GM23248 (cell line): Measurements from ENCODE around the gene NFKB1. TPM values are rescaled to one million over a fixed set of nuclear protein-coding genes. Genes with fewer than 3 reads are reported as not detected.

Experiments used
- DNase-seq: peaks from one replicate; pipeline ENCODE4 v3.0.0-alpha.2; 2015
- H2AFZ ChIP-seq: fragments of 200-600 bp; sonication (generic); 2 replicates; pipeline ENCODE4 v1.6.1; 2016; ENCODE audit warnings: antibody characterized with exemption
- H3F3A ChIP-seq: fragments of 200-600 bp; sonication (generic); 2 replicates; pipeline ENCODE4 v1.6.1; 2016; ENCODE audit warnings: mild to moderate bottlenecking, antibody characterized with exemption, mixed run types; ENCODE audit not compliant: insufficient read depth
- H3K27ac ChIP-seq: fragments of 200-600 bp; sonication (generic); 2 replicates; pipeline ENCODE4 v1.5.1; 2016; ENCODE audit warnings: mild to moderate bottlenecking
- H3K27me3 ChIP-seq: fragments of 200-600 bp; sonication (generic); replicated peaks from 2 replicates; pipeline ENCODE4 v1.6.1; 2016; ENCODE audit warnings: mild to moderate bottlenecking; ENCODE audit not compliant: insufficient read depth
- H3K36me3 ChIP-seq: fragments of 200-600 bp; sonication (generic); 2 replicates; pipeline ENCODE4 v1.6.1; 2016; ENCODE audit warnings: low read depth, mild to moderate bottlenecking
- H3K4me1 ChIP-seq: fragments of 200-600 bp; sonication (generic); 2 replicates; pipeline ENCODE4 v1.6.1; 2016; ENCODE audit warnings: mild to moderate bottlenecking; ENCODE audit not compliant: insufficient read depth
- H3K4me2 ChIP-seq: fragments of 200-600 bp; sonication (generic); one replicate; pipeline ENCODE4 v1.6.1; 2016; ENCODE audit warnings: mild to moderate bottlenecking; ENCODE audit not compliant: unreplicated experiment
- H3K4me3 ChIP-seq: fragments of 200-600 bp; sonication (generic); 2 replicates; pipeline ENCODE4 v1.5.1; 2016; ENCODE audit warnings: mild to moderate bottlenecking
- H3K79me2 ChIP-seq: fragments of 200-600 bp; sonication (generic); 2 replicates; pipeline ENCODE4 v1.6.1; 2016; ENCODE audit warnings: mild to moderate bottlenecking; ENCODE audit not compliant: insufficient read depth
- H3K9ac ChIP-seq: fragments of 200-600 bp; sonication (generic); 2 replicates; pipeline ENCODE4 v1.6.1; 2016; ENCODE audit warnings: mild to moderate bottlenecking
- H3K9me2 ChIP-seq: fragments of 200-600 bp; sonication (generic); 2 replicates; pipeline ENCODE4 v1.6.1; 2016; ENCODE audit warnings: mixed run types, mild to moderate bottlenecking, moderate library complexity; ENCODE audit not compliant: insufficient read depth
- H3K9me3 ChIP-seq: fragments of 200-600 bp; sonication (generic); one replicate; pipeline ENCODE4 v1.6.1; 2017; ENCODE audit warnings: low read depth
- H4K20me1 ChIP-seq: fragments of 200-600 bp; sonication (generic); 2 replicates; pipeline ENCODE4 v1.6.0; 2016; ENCODE audit not compliant: insufficient read depth
- EZH2 ChIP-seq: fragments of 200-600 bp; sonication (generic); IDR thresholded peaks from 2 replicates; pipeline ENCODE4 v1.6.1; 2018; ENCODE audit warnings: antibody characterized with exemption, mild to moderate bottlenecking; ENCODE audit not compliant: insufficient read depth, poor library complexity, severe bottlenecking
- EZH2phosphoT487 ChIP-seq: fragments of 200-600 bp; sonication (generic); IDR thresholded peaks from 2 replicates; pipeline ENCODE4 v1.6.1; 2018; ENCODE audit warnings: antibody characterized with exemption, moderate library complexity, mild to moderate bottlenecking, low read depth; ENCODE audit not compliant: insufficient read depth
- WGBS, 2 experiments: methylation state at CpG; one replicate each; pipeline ENCODE4 v1.1.6; 2015 to 2017; ENCODE audit warnings: low lambda C conversion rate in 2 of 2, low coverage in 1 of 2; ENCODE audit errors: missing lambda C conversion rate in 2 of 2; 5-methylcytosine and 5-hydroxymethylcytosine counted together
- in situ Hi-C: fragments of 300-500 bp; cut with MboI; formaldehyde crosslinking; loops from 2 replicates; pipeline ENCODE4 v1.15.0; 2020
- polyA plus RNA-seq: library from polyadenylated mRNA; unstranded; fragments of >200 nt; fragmentation: Nextera tagmentation; extraction: Ambion mirVana; gene quantifications from 2 replicates; pipeline ENCODE4 v1.2.1, GENCODE V29; 2016
- total RNA-seq: library from RNA; depleted of rRNA; stranded (reverse); fragments of >200 nt; shearing (Covaris generic); gene quantifications from 2 replicates; pipeline ENCODE4 v1.2.3, GENCODE V29; 2014

The NFKB1 gene
- total and polyA plus RNA-seq, 2 experiments from 2014 or later: 5.8 to 30.2 TPM

- no peak overlapping the region for H2AFZ ChIP-seq
- H3K27ac ChIP-seq: no peak overlapping the region
- H3K36me3 ChIP-seq: peaks cover 9% of the 10 kb centered on the region; the same call in 1 of the 2 replicates
- 93 to 96% methylated on average over 1 of the region's 1 CpG for WGBS, 2 experiments
- H3K9me2 ChIP-seq: no peaks in the 10 kb centered on the region
- no peak overlapping the region for H3K9ac ChIP-seq
- DNase-seq: no peak
- H4K20me1 ChIP-seq: no peaks in the 10 kb centered on the region
- peaks cover 12% of the 10 kb centered on the region; the same call in 1 of the 2 replicates for H3K4me1 ChIP-seq
- no peaks in the 10 kb centered on the region for H3K9me3 ChIP-seq
- H3K4me3 ChIP-seq: no peak overlapping the region
- no peak for TF ChIP-seq EZH2phosphoT487
- TF ChIP-seq EZH2: no peak
- in situ Hi-C loops: no loop called here
- H3K79me2 ChIP-seq: peaks cover 93% of the 10 kb centered on the region
- no peaks in the 10 kb centered on the region for H3K27me3 ChIP-seq
- no peak overlapping the region for H3K4me2 ChIP-seq
- H3F3A ChIP-seq: no peaks in the 10 kb centered on the region
These were observed 24.3 kb downstream of the NFKB1 start for GRCh38 chr4:102525504-102525903.

- H2AFZ ChIP-seq: no peak overlapping the region
- H4K20me1 ChIP-seq: no peaks in the 10 kb centered on the region
- peaks cover 13% of the 10 kb centered on the region; the same call in 1 of the 2 replicates for H3K36me3 ChIP-seq
- no peaks in the 10 kb centered on the region for H3K9me2 ChIP-seq
- DNase-seq: no peak
- 81% methylated on average over 4 of the region's 4 CpGs for WGBS, 2 experiments
- H3K4me1 ChIP-seq: peaks cover 9% of the 10 kb centered on the region; the same call in 1 of the 2 replicates
- no peaks in the 10 kb centered on the region for H3K27me3 ChIP-seq
- no peaks in the 10 kb centered on the region for H3F3A ChIP-seq
- no peak overlapping the region for H3K27ac ChIP-seq
- H3K9me3 ChIP-seq: no peaks in the 10 kb centered on the region
- no peak overlapping the region for H3K9ac ChIP-seq
- no peak overlapping the region for H3K4me2 ChIP-seq
- H3K4me3 ChIP-seq: no peak overlapping the region
- TF ChIP-seq EZH2phosphoT487 (no peak), EZH2 (no peak)
- peaks cover 91% of the 10 kb centered on the region for H3K79me2 ChIP-seq
- in situ Hi-C loops: no loop called here
These were observed 25.4 kb downstream of the NFKB1 start for GRCh38 chr4:102526532-102526931.

DNA sequence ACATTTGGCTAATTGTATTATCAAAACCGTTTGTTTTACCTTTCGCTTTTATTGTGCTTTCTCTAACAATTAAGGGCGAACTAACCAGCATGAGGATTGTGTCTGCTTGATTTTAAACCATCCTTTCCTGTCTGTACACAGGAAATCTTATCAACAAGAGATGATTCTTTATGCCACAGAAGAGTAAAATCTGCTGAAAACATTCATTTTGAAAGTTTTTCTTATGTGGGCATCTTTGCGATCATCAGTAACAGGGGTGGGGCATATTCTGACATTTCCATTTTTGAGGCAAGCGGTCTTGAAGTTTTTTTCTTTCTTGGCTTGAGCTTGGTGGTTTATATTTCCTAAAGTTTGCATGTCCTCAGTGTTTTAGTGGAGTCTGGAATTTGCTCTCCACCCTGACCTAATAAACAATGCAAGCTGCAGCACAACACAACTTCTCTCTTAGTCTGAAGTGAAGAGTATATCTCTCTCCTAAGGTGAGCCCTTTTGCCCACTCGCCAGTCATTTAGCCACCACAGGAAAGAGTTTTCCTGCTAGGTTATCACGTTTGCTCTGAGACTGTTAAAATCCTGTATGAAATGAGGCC lies 26.6 kb downstream of the NFKB1 start:
- no peak overlapping the region for H3K4me3 ChIP-seq
- H3K4me2 ChIP-seq: no peak overlapping the region
- DNase-seq: no peak
- WGBS, 2 experiments: 78 to 79% methylated on average over 7 of the region's 7 CpGs
- H3K9ac ChIP-seq: no peak overlapping the region
- no peaks in the 10 kb centered on the region for H3K27me3 ChIP-seq
- peaks cover 6% of the 10 kb centered on the region; the same call in 1 of the 2 replicates for H3K4me1 ChIP-seq
- H3F3A ChIP-seq: no peaks in the 10 kb centered on the region
- H2AFZ ChIP-seq: no peak overlapping the region
- in situ Hi-C loops: no loop called here
- no peaks in the 10 kb centered on the region for H3K9me2 ChIP-seq
- H3K79me2 ChIP-seq: peaks cover 90% of the 10 kb centered on the region
- peaks cover 13% of the 10 kb centered on the region; the same call in 1 of the 2 replicates for H3K36me3 ChIP-seq
- no peak for TF ChIP-seq EZH2
- no peaks in the 10 kb centered on the region for H4K20me1 ChIP-seq
- no peaks in the 10 kb centered on the region for H3K9me3 ChIP-seq
- no peak overlapping the region for H3K27ac ChIP-seq

- H4K20me1 ChIP-seq: no peaks in the 10 kb centered on the region
- H3K27ac ChIP-seq: no peak overlapping the region
- DNase-seq: no peak
- H2AFZ ChIP-seq: no peak overlapping the region
- no peak overlapping the region for H3K9ac ChIP-seq
- peaks cover 6% of the 10 kb centered on the region; the same call in 1 of the 2 replicates for H3K4me1 ChIP-seq
- no peaks in the 10 kb centered on the region for H3K27me3 ChIP-seq
- H3K9me2 ChIP-seq: no peaks in the 10 kb centered on the region
- TF ChIP-seq EZH2 (no peak), EZH2phosphoT487 (no peak)
- H3K4me3 ChIP-seq: no peak overlapping the region
- H3K9me3 ChIP-seq: no peaks in the 10 kb centered on the region
- H3K79me2 ChIP-seq: peaks cover 71% of the 10 kb centered on the region
- peaks cover 13% of the 10 kb centered on the region; the same call in 1 of the 2 replicates for H3K36me3 ChIP-seq
- in situ Hi-C loops: no loop called here
- no peak overlapping the region for H3K4me2 ChIP-seq
- H3F3A ChIP-seq: peaks cover 4% of the 10 kb centered on the region
- WGBS, 2 experiments: 50 to 53% methylated on average over 1 of the region's 1 CpG
These were observed 28.8 kb downstream of the NFKB1 start for GRCh38 chr4:102529977-102530376.

GRCh38 chr4:102530986-102531385 lies 29.8 kb downstream of the NFKB1 start:
- Histone ChIP-seq H3K9me3 (no peaks in the 10 kb centered on the region), H3K79me2 (peaks cover 60% of the 10 kb centered on the region), H2AFZ (no peak overlapping the region), H3K4me1 (peaks cover 15% of the 10 kb centered on the region), H3K9me2 (no peaks in the 10 kb centered on the region), H3K4me2 (no peak overlapping the region), H3K36me3 (peaks cover 13% of the 10 kb centered on the region; the same call in 1 of the 2 replicates), H4K20me1 (no peaks in the 10 kb centered on the region), H3K9ac (no peak overlapping the region), H3K27me3 (no peaks in the 10 kb centered on the region), H3K4me3 (no peak overlapping the region), H3F3A (peaks cover 14% of the 10 kb centered on the region), H3K27ac (no peak overlapping the region)
- DNase-seq: no peak
- in situ Hi-C loops: no loop called here
- 94 to 100% methylated on average over 2 of the region's 2 CpGs for WGBS, 2 experiments
- no peak for TF ChIP-seq EZH2
- no peak for TF ChIP-seq EZH2phosphoT487
